Measurements from ENCODE around the gene NUP107. TPM values are rescaled to one million over a fixed set of nuclear protein-coding genes. Genes with fewer than 3 reads are reported as not detected.
A peak's percentile ranks its signal among the peaks of the same experiment; 100 is the strongest.

The NUP107 gene
- total RNA-seq, 1 experiment from 2014 or later, result 82.3 TPM

- CTCF ChIA-PET, result no interaction called here
- TF ChIP-seq SIN3A (IDR thresholded peaks at IDR 0.05; ENCODE audit: borderline replicate concordance, insufficient read depth, low read depth, low read length), result no peak
- TF ChIP-seq TCF7L2 (IDR thresholded peaks at IDR 0.05; ENCODE audit: low read depth, low read length), result no peak
- no peak for TF ChIP-seq POLR2AphosphoS5 (IDR thresholded peaks at IDR 0.05; ENCODE audit: low read depth, low read length)
- TF ChIP-seq, protein P1, sequence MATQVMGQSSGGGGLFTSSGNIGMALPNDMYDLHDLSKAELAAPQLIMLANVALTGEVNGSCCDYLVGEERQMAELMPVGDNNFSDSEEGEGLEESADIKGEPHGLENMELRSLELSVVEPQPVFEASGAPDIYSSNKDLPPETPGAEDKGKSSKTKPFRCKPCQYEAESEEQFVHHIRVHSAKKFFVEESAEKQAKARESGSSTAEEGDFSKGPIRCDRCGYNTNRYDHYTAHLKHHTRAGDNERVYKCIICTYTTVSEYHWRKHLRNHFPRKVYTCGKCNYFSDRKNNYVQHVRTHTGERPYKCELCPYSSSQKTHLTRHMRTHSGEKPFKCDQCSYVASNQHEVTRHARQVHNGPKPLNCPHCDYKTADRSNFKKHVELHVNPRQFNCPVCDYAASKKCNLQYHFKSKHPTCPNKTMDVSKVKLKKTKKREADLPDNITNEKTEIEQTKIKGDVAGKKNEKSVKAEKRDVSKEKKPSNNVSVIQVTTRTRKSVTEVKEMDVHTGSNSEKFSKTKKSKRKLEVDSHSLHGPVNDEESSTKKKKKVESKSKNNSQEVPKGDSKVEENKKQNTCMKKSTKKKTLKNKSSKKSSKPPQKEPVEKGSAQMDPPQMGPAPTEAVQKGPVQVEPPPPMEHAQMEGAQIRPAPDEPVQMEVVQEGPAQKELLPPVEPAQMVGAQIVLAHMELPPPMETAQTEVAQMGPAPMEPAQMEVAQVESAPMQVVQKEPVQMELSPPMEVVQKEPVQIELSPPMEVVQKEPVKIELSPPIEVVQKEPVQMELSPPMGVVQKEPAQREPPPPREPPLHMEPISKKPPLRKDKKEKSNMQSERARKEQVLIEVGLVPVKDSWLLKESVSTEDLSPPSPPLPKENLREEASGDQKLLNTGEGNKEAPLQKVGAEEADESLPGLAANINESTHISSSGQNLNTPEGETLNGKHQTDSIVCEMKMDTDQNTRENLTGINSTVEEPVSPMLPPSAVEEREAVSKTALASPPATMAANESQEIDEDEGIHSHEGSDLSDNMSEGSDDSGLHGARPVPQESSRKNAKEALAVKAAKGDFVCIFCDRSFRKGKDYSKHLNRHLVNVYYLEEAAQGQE (IDR thresholded peaks at IDR 0.05; ENCODE audit: insufficient read depth in 1 of 2, low read depth in 2 of 2, low read length in 1 of 2), result no peak
- no peak for TF ChIP-seq CTCF (IDR thresholded peaks at IDR 0.05)
- no peaks in the 10 kb centered on the region for H3K27me3 ChIP-seq (ENCODE audit: control insufficient read depth, insufficient read depth, low read length)
- no TSS peak for BruUV-seq (replicated peaks)
- H3K4me1 ChIP-seq (ENCODE audit: control insufficient read depth, insufficient read depth, low read length), result peaks cover 11% of the 10 kb centered on the region; the same call in 1 of the 2 replicates
- H3K27ac ChIP-seq (ENCODE audit: low read length), result no peak overlapping the region
- no peaks in the 10 kb centered on the region for H3K9me3 ChIP-seq (ENCODE audit: control insufficient read depth, insufficient read depth, low read depth, low read length)
- no peak for ATAC-seq
- no peak for DNase-seq (ENCODE audit: low read depth, low spot score)
- no peak overlapping the region for H3K4me3 ChIP-seq (ENCODE audit: low read depth in 2 of 2, low read length in 2 of 2)
- intact Hi-C loops (cut with micrococcal nuclease; ENCODE audit: unreplicated experiment), result no loop called here
- POLR2A ChIA-PET, result no interaction called here
- H3K36me3 ChIP-seq (ENCODE audit: control insufficient read depth, insufficient read depth, low read length), result peaks cover 8% of the 10 kb centered on the region; the same call in 1 of the 2 replicates
- in situ Hi-C loops (cut with HindIII; ENCODE audit: low pct_unique_long_range_greater_than_20kb, low sequenced_read_pairs), result no loop called here
Measured at GRCh38 chr12:68667291-68667690, 19.5 kb upstream of the NUP107 start.

- H3K27ac ChIP-seq (ENCODE audit: low read length), result no peak overlapping the region
- intact Hi-C loops (cut with micrococcal nuclease; ENCODE audit: unreplicated experiment), result no loop called here
- no peak overlapping the region for H3K4me3 ChIP-seq (ENCODE audit: low read depth in 2 of 2, low read length in 2 of 2)
Measured at GRCh38 chr12:68667896-68668295, 18.9 kb upstream of the NUP107 start.

More at GRCh38 chr12:68667896-68668295, 18.9 kb upstream of the NUP107 start:
- no TSS peak for BruUV-seq (replicated peaks)
- POLR2A ChIA-PET, result no interaction called here
- Histone ChIP-seq H3K9me3 (ENCODE audit: control insufficient read depth, insufficient read depth, low read depth, low read length) (no peaks in the 10 kb centered on the region), H3K27me3 (ENCODE audit: control insufficient read depth, insufficient read depth, low read length) (no peaks in the 10 kb centered on the region), H3K4me1 (ENCODE audit: control insufficient read depth, insufficient read depth, low read length) (peaks cover 11% of the 10 kb centered on the region; the same call in 1 of the 2 replicates), H3K36me3 (ENCODE audit: control insufficient read depth, insufficient read depth, low read length) (peaks cover 4% of the 10 kb centered on the region; the same call in 1 of the 2 replicates)
- ATAC-seq, result peak; percentile 28; the same call in 1 of the 2 replicates
- in situ Hi-C loops (cut with HindIII; ENCODE audit: low pct_unique_long_range_greater_than_20kb, low sequenced_read_pairs), result no loop called here
- CTCF ChIA-PET, result no interaction called here
- DNase-seq (ENCODE audit: low read depth, low spot score), result no peak
- TF ChIP-seq POLR2AphosphoS5 (IDR thresholded peaks at IDR 0.05; ENCODE audit: low read depth, low read length) (no peak), SIN3A (IDR thresholded peaks at IDR 0.05; ENCODE audit: borderline replicate concordance, insufficient read depth, low read depth, low read length) (no peak), TCF7L2 (IDR thresholded peaks at IDR 0.05; ENCODE audit: low read depth, low read length) (no peak), CTCF (IDR thresholded peaks at IDR 0.05) (no peak)
- TF ChIP-seq, protein P1 (IDR thresholded peaks at IDR 0.05; ENCODE audit: insufficient read depth in 1 of 2, low read depth in 2 of 2, low read length in 1 of 2), result no peak
